NOMO-1 treated with dmso at 0.1 percent for 144 hours (cell line): ENCODE data around the gene FLG.
"Not testable (repeated sequence)": the region's sequence is repeated elsewhere in the genome, so short reads cannot be mapped to it uniquely, and the experiment has no call there.

ENCODE experiments used
- DNase-seq: peaks from one replicate; lab custom pipeline; 2025; ENCODE audit not compliant: unreplicated experiment; lab: John Stamatoyannopoulos, UW

The FLG gene

GRCh38 chr1:152325111-152325510, at the start of gene FLG:
Gene FLG, minus strand, starts transcription at chr1:152325239. Its CDS starts 9,783 bp downstream, at chr1:152315456.
- DNase-seq = no peak

- no peak for DNase-seq
Measured at GRCh38 chr1:152374451-152374850, 49.4 kb upstream of the FLG start.

GRCh38 chr1:152372672-152373071, 47.6 kb upstream of the FLG start:
- no peak for DNase-seq

- DNase-seq = no peak
Measured at GRCh38 chr1:152367436-152367835, 42.4 kb upstream of the FLG start.

- DNase-seq = no peak
Measured at GRCh38 chr1:152359906-152360305, 34.9 kb upstream of the FLG start, which contains the start of gene FLG2. Gene FLG2, minus strand, starts transcription at chr1:152360006. Its CDS starts 1,122 bp downstream, at chr1:152358884.

GRCh38 chr1:152356736-152357135, 31.7 kb upstream of the FLG start:
- DNase-seq = no peak

GRCh38 chr1:152349611-152350010, 24.6 kb upstream of the FLG start:
- DNase-seq = no peak

- DNase-seq = no peak
Measured at GRCh38 chr1:152348447-152348846, 23.4 kb upstream of the FLG start.

- DNase-seq = no peak
Measured at GRCh38 chr1:152347116-152347728, 22.2 kb upstream of the FLG start.

- DNase-seq = no peak
Measured at GRCh38 chr1:152344438-152344837, 19.4 kb upstream of the FLG start.

GRCh38 chr1:152343006-152343405, 18.0 kb upstream of the FLG start:
- no peak for DNase-seq

GRCh38 chr1:152335399-152335798, 10.4 kb upstream of the FLG start:
- no peak for DNase-seq

GRCh38 chr1:152328801-152329391, 3.9 kb upstream of the FLG start:
- DNase-seq = no peak

- DNase-seq = no peak
Measured at GRCh38 chr1:152313970-152314369, 11.1 kb downstream of the FLG start.

GRCh38 chr1:152313319-152313801, 11.7 kb downstream of the FLG start:
- no peak for DNase-seq

GRCh38 chr1:152312169-152312568, 12.9 kb downstream of the FLG start:
- not testable (repeated sequence) for DNase-seq

GRCh38 chr1:152309955-152310354, 15.1 kb downstream of the FLG start:
- DNase-seq = no peak

- not testable (repeated sequence) for DNase-seq
Measured at GRCh38 chr1:152309320-152309901, 15.6 kb downstream of the FLG start.

- not testable (repeated sequence) for DNase-seq
Measured at GRCh38 chr1:152308758-152309157, 16.3 kb downstream of the FLG start.

- DNase-seq = not testable (repeated sequence)
Measured at GRCh38 chr1:152307970-152308369, 17.1 kb downstream of the FLG start.

GRCh38 chr1:152306123-152306522, 18.9 kb downstream of the FLG start:
- DNase-seq = not testable (repeated sequence)

- DNase-seq = not testable (repeated sequence)
Measured at GRCh38 chr1:152304773-152305172, 20.3 kb downstream of the FLG start.
